SK-N-SH treated with all-trans-retinoic acid at 6 μM for 48 hours (cell line): ENCODE results near the gene DGKZ.

Experiments used
- ATAC-seq: fragments of 200-7000 bp; cut with Tn5 transposase; 3 replicates; pipeline ENCODE4 v1.9.1; 2020; ENCODE audit warnings: mild to moderate bottlenecking, moderate library complexity
- BACH2 ChIP-seq: fragments of 250-450 bp; sonication (Bioruptor Pico); IDR thresholded peaks from 2 replicates; pipeline ENCODE4 v1.9.0; 2021; ENCODE audit warnings: mild to moderate bottlenecking, borderline replicate concordance
- ESRRG ChIP-seq: fragments of 250-450 bp; sonication (Bioruptor Pico); IDR thresholded peaks from 2 replicates; pipeline ENCODE4 v1.6.1; 2021; ENCODE audit warnings: mild to moderate bottlenecking
- GLIS3 ChIP-seq: fragments of 250-450 bp; sonication (Bioruptor Pico); IDR thresholded peaks from 2 replicates; pipeline ENCODE4 v1.5.0; 2020; ENCODE audit warnings: mild to moderate bottlenecking, moderate library complexity
- POU6F1 ChIP-seq: fragments of 250-450 bp; sonication (Bioruptor Pico); IDR thresholded peaks from 2 replicates; pipeline ENCODE4 v1.8.0; 2021; ENCODE audit warnings: low read depth, mild to moderate bottlenecking, moderate library complexity, borderline replicate concordance
- PPARA ChIP-seq: fragments of 250-450 bp; sonication (Bioruptor Pico); IDR thresholded peaks from 2 replicates; pipeline ENCODE4 v1.5.0; 2020; ENCODE audit warnings: mild to moderate bottlenecking, borderline replicate concordance
- SNAI2 ChIP-seq: fragments of 250-450 bp; sonication (Bioruptor Pico); IDR thresholded peaks from 2 replicates; pipeline ENCODE4 v1.5.0; 2020; ENCODE audit warnings: mild to moderate bottlenecking, moderate library complexity
- TCF4 ChIP-seq: fragments of 250-450 bp; sonication (Bioruptor Pico); IDR thresholded peaks from 2 replicates; pipeline ENCODE4 v1.8.0; 2021; ENCODE audit warnings: mild to moderate bottlenecking, moderate library complexity, borderline replicate concordance
- TSHZ2 ChIP-seq: fragments of 250-450 bp; sonication (Bioruptor Pico); IDR thresholded peaks from 2 replicates; pipeline ENCODE4 v1.5.0; 2020; ENCODE audit warnings: mild to moderate bottlenecking, moderate library complexity
- ZC3H10 ChIP-seq: fragments of 250-450 bp; sonication (Bioruptor Pico); IDR thresholded peaks from 2 replicates; pipeline ENCODE4 v1.5.1; 2021; ENCODE audit warnings: mild to moderate bottlenecking, moderate library complexity
- ZFP3 ChIP-seq: fragments of 250-450 bp; sonication (Bioruptor Pico); IDR thresholded peaks from 2 replicates; pipeline ENCODE4 v1.5.0; 2020; ENCODE audit warnings: mild to moderate bottlenecking, moderate library complexity
- ZFP30 ChIP-seq: fragments of 450-650 bp; formaldehyde crosslinking; IDR thresholded peaks from 2 replicates; pipeline ENCODE4 v1.5.0; 2022; ENCODE audit warnings: mild to moderate bottlenecking, moderate library complexity
- ZNF565 ChIP-seq: fragments of 450-650 bp; formaldehyde crosslinking; conservative IDR thresholded peaks from 2 replicates; pipeline ENCODE4 v1.5.0; 2020; ENCODE audit warnings: low read depth, mild to moderate bottlenecking, moderate library complexity
- ZNF70 ChIP-seq: fragments of 450-650 bp; formaldehyde crosslinking; IDR thresholded peaks from 2 replicates; pipeline ENCODE4 v1.5.0; 2020; ENCODE audit warnings: mild to moderate bottlenecking, moderate library complexity
- ZNF8 ChIP-seq: fragments of 450-650 bp; formaldehyde crosslinking; IDR thresholded peaks from 2 replicates; pipeline ENCODE4 v1.5.0; 2020; ENCODE audit warnings: mild to moderate bottlenecking, moderate library complexity
- TF ChIP-seq, protein P1 (sequence below): fragments of 250-450 bp; sonication (Bioruptor Pico); IDR thresholded peaks from 2 replicates; pipeline ENCODE4 v1.5.1; 2020; ENCODE audit warnings: low read depth, mild to moderate bottlenecking, moderate library complexity
- TF ChIP-seq, protein P2 (sequence below): fragments of 250-450 bp; sonication (Bioruptor Pico); IDR thresholded peaks from 2 replicates; pipeline ENCODE4 v1.8.0; 2020; ENCODE audit warnings: mild to moderate bottlenecking, moderate library complexity, borderline replicate concordance

The DGKZ gene

DNA sequence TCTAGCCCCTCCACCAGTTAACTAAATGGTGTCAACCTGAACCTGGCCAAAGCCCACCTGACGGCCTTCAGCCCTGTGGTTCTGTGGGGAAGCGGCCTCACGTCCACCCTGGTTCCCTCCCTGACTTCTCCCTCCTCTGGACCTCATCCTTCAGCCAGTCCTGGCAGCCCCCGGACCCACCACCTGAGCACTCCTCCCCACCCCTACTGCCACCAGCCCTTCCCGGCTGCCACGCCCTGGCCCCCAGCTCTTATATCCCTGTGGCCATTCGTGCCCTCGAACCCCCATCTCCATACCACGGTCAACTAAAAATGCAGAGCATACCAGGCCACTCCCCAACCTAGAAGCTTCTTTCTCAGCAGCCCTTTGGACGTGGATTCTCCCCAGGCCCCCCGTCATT lies 30.0 kb downstream of the DGKZ start (continued):
- no peak for TF ChIP-seq POU6F1 (CRISPR knock-in tag)
- TF ChIP-seq, protein P1, sequence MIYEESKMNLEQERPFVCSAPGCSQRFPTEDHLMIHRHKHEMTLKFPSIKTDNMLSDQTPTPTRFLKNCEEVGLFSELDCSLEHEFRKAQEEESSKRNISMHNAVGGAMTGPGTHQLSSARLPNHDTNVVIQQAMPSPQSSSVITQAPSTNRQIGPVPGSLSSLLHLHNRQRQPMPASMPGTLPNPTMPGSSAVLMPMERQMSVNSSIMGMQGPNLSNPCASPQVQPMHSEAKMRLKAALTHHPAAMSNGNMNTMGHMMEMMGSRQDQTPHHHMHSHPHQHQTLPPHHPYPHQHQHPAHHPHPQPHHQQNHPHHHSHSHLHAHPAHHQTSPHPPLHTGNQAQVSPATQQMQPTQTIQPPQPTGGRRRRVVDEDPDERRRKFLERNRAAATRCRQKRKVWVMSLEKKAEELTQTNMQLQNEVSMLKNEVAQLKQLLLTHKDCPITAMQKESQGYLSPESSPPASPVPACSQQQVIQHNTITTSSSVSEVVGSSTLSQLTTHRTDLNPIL (CRISPR knock-in tag): no peak

- ATAC-seq: no peak
- TF ChIP-seq ZFP3 (CRISPR knock-in tag) (no peak), BACH2 (CRISPR knock-in tag) (no peak), TSHZ2 (no peak), ESRRG (CRISPR knock-in tag) (no peak), PPARA (CRISPR knock-in tag) (no peak), GLIS3 (CRISPR knock-in tag) (no peak), ZNF70 (CRISPR knock-in tag) (no peak), TCF4 (CRISPR knock-in tag) (no peak), POU6F1 (CRISPR knock-in tag) (no peak), ZNF8 (CRISPR knock-in tag) (no peak), SNAI2 (CRISPR knock-in tag) (no peak), ZNF565 (CRISPR knock-in tag) (no peak)
- TF ChIP-seq, protein P2, sequence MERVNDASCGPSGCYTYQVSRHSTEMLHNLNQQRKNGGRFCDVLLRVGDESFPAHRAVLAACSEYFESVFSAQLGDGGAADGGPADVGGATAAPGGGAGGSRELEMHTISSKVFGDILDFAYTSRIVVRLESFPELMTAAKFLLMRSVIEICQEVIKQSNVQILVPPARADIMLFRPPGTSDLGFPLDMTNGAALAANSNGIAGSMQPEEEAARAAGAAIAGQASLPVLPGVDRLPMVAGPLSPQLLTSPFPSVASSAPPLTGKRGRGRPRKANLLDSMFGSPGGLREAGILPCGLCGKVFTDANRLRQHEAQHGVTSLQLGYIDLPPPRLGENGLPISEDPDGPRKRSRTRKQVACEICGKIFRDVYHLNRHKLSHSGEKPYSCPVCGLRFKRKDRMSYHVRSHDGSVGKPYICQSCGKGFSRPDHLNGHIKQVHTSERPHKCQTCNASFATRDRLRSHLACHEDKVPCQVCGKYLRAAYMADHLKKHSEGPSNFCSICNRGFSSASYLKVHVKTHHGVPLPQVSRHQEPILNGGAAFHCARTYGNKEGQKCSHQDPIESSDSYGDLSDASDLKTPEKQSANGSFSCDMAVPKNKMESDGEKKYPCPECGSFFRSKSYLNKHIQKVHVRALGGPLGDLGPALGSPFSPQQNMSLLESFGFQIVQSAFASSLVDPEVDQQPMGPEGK (CRISPR knock-in tag): no peak
Observed at GRCh38 chr11:46377831-46378230, 30.6 kb downstream of the DGKZ start.

DNA sequence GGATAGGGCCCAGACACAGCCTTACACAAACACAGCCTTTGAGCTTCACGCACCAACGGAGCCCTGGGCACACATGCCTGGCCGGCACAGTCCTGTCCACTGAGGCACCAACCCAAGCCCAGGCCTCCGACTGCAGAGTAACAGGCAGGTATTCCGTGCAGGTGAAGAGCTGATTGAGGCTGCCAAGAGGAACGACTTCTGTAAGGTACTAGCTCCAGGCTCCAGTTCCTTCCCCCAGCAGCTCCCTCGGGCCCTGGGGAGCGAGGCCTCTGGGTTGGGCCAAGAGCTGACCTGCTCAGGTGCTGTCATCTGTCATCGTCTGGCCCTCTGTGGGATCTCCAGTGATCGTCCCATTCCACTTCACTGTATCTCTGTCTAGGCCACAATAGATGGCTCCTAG lies 31.0 kb downstream of the DGKZ start:
- ATAC-seq: no peak
- TF ChIP-seq TSHZ2 (no peak), ZC3H10 (no peak), ZFP30 (CRISPR knock-in tag) (no peak), PPARA (CRISPR knock-in tag) (no peak), ZNF8 (CRISPR knock-in tag) (no peak), SNAI2 (CRISPR knock-in tag) (no peak), ZNF565 (CRISPR knock-in tag) (no peak), POU6F1 (CRISPR knock-in tag) (no peak), ZNF70 (CRISPR knock-in tag) (no peak)
- TF ChIP-seq, protein P2 (CRISPR knock-in tag): no peak
- TF ChIP-seq, protein P1 (CRISPR knock-in tag): no peak
